Heart left ventricle (tissue), 16 donors: Measurements from ENCODE around the gene ACO1. TPM values are rescaled to one million over a fixed set of nuclear protein-coding genes. Genes with fewer than 3 reads are reported as not detected.

Experiments used
- ATAC-seq, 4 donors: fragments of 200-7000 bp; cut with Tn5 transposase; one replicate each; pipeline ENCODE4 v1.9.1; 2020 to 2022; ENCODE audit warnings: moderate library complexity in 4 of 4, mild to moderate bottlenecking in 3 of 4, moderate number of reproducible peaks in 1 of 4
- DNase-seq, 5 donors: peaks; one replicate each; pipeline ENCODE4 v3.0.0-alpha.2; 2020
- H3K27ac ChIP-seq, 12 donors: fragments of 200-600 bp; sonication (generic) in 4 of 12; one replicate each; pipeline versions ENCODE4 v1.5.0 to v1.8.0; 2016 to 2022; ENCODE audit warnings: mild to moderate bottlenecking in 2 of 12
- H3K27me3 ChIP-seq, 9 donors: fragments of 200-600 bp; sonication (generic) in 2 of 9; one replicate each; pipeline versions ENCODE4 v1.5.1 to v1.8.0; 2016 to 2022; ENCODE audit warnings: mild to moderate bottlenecking in 3 of 9
- H3K36me3 ChIP-seq, 9 donors: fragments of 200-600 bp; sonication (generic) in 2 of 9; one replicate each; pipeline versions ENCODE4 v1.5.0 to v1.8.0; 2018 to 2022; ENCODE audit warnings: mild to moderate bottlenecking in 2 of 9
- H3K4me1 ChIP-seq, 12 donors: fragments of 200-600 bp; sonication (generic) in 4 of 12; one replicate each; pipeline versions ENCODE4 v1.5.0 to v1.8.0; 2016 to 2022; ENCODE audit warnings: mild to moderate bottlenecking in 3 of 12
- H3K4me3 ChIP-seq, 12 donors: fragments of 200-600 bp; sonication (generic) in 4 of 12; one replicate each; pipeline versions ENCODE4 v1.5.0 to v1.8.0; 2017 to 2022; ENCODE audit warnings: mild to moderate bottlenecking in 9 of 12, moderate library complexity in 4 of 12
- H3K9me3 ChIP-seq, 12 donors: fragments of 200-600 bp; sonication (generic) in 4 of 12; one replicate each; pipeline versions ENCODE4 v1.5.0 to v1.8.0; 2016 to 2022; ENCODE audit warnings: mild to moderate bottlenecking in 1 of 12
- CTCF ChIP-seq, 12 donors: fragments of 200-600 bp; sonication (generic) in 4 of 12; IDR thresholded peaks; one replicate each; pipeline versions ENCODE4 v1.5.0 to v1.8.0; 2018 to 2022; ENCODE audit warnings: antibody characterized with exemption in 12 of 12, mild to moderate bottlenecking in 5 of 12
- POLR2A ChIP-seq, 2 donors: fragments of 450-650 bp; IDR thresholded peaks; one replicate each; pipeline ENCODE4 v1.6.1; 2017; ENCODE audit warnings: antibody characterized with exemption in 2 of 2, mild to moderate bottlenecking in 2 of 2, moderate library complexity in 2 of 2
- WGBS, 4 donors: extraction: QIAGEN DNeasy Blood & Tissue Kit in 2 of 4; methylation state at CpG; one replicate each; pipeline versions ENCODE4 v1.1.5 to v1.1.7; 2013 to 2018; 5-methylcytosine and 5-hydroxymethylcytosine counted together
- intact Hi-C, 10 donors: fragments of 100-400 bp; cut with DNase I; formaldehyde crosslinking; loops; one replicate each; pipeline versions ENCODE4 v1.11.1 to v1.14.2; 2022
- polyA plus RNA-seq, 2 donors: library from polyadenylated mRNA; stranded (reverse); fragments of 200-250 nt; gene quantifications; one replicate each; pipeline ENCODE4 v1.2.3, GENCODE V29; 2013
- total RNA-seq, 9 donors: library from RNA; depleted of rRNA in 2 of 9; stranded (reverse); fragments of >200 nt in 2 of 9; fragmentation: NEBNext Ultra II Directional in 3 of 9; extraction: Animal tissue kit (Norgen Biotek cat#: 25700) in 3 of 9; gene quantifications; one replicate each; pipeline versions ENCODE4 v1.1.0 to v1.2.4, GENCODE V29; 2016 to 2023
- donor health status: ischemic (EF 13 %, LVEDD 7.1; RV severe dilation, severe dysfunction).
- donor health status: healthy with polysubstance abuse.
- donor health status: DM: no; HTN: yes; CAD: no.
- donor health status: DM: no; HTN: no; CAD: no.
- donor health status: ischemic (EF 25% LVEDD 6.9; RV normal size, moderate dysfunction).
- donor health status: ischemic (EF 25% LVEDD 5.7; RV mildly dilated, moderate dysfunction).
- donor health status: healthy.
- donor health status: DM: yes; HTN: yes; CAD: no.
- donor health status: ischemic (EF 35%, LVEDD 5.7; RV mildly dilated, moderate dysfunction).
- donor health status: nonischemic (EF 11% LVEDD 7.7; RV severe dilation, severe dysfunction).
- donor health status: DM: yes; HTN: yes; CAD: no.
- donor health status: PGD.
- donor health status: ischemic (EF 29% LVEDD 5.4; RV normal size, mild dysfunction).
- donor health status: nonischemic (EF 23%, LVEDD 6.1; RV moderate dilation, normal function).

Gene ACO1
- total and polyA plus RNA-seq, 11 donors = 17.6 to 68.3 (median 60.7) TPM

DNA sequence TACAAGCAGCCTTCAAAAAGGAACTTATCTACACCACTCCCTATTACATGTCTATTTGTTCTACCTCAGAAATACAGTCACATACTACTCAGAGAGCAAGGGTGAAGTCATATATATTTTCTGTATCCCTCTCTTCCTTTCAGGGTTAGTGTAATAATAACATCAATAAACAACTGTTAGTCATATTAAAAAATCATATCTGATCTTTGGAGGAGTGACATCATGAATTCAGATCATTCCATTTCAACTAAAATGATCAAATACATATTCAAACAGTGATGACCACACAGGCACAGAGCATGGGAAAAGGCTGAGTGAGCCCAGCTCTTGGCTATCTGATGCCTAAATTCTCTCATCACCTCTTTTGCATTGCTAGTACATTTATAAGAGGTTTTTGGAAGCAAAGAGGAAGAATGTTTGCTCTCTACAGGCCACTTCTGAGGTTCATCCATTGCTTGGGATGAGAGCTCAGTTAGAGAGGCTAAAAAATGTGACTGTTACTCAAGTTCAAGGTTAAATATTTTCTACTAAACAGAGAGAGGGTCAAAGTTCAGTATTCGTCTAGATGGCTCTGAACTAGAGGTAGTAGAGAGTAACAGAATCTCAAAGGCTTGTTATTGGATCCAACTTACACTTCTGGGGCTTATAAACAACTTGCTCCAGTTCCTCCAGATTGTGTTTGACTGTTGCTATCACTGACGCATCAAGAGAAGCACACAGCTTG lies 102.6 kb downstream of the ACO1 start:
- intact Hi-C loops = loop anchor here in 2 of 10 donors (2.0 to 10.0 kb wide), 2 partner anchors 30 to 58 kb away; no protein-coding TSS in a partner anchor
- no peaks in the 10 kb centered on the region for H3K4me1 ChIP-seq
- no peak overlapping the region for H3K4me3 ChIP-seq
- H3K36me3 ChIP-seq = peaks cover 0 to 100% (median 96%) of the 10 kb centered on the region in 9 donors
- H3K27ac ChIP-seq = no peak overlapping the region
- no peaks in the 10 kb centered on the region for H3K9me3 ChIP-seq
- WGBS, 4 donors = 84 to 95% (median 90%) methylated on average over 2 of the region's 2 CpGs
- DNase-seq (no peak), ATAC-seq (no peak)
- H3K27me3 ChIP-seq = no peaks in the 10 kb centered on the region
- TF ChIP-seq POLR2A (IDR thresholded peaks at IDR 0.05) = no peak
- no peak for TF ChIP-seq CTCF (IDR thresholded peaks at IDR 0.05)

- H3K27ac ChIP-seq = no peak overlapping the region
- H3K27me3 ChIP-seq = no peaks in the 10 kb centered on the region
- DNase-seq (no peak), ATAC-seq (no peak)
- WGBS, 4 donors = 56 to 76% (median 69%) methylated on average over 3 of the region's 3 CpGs
- no peaks in the 10 kb centered on the region for H3K9me3 ChIP-seq
- no peak overlapping the region for H3K4me3 ChIP-seq
- H3K4me1 ChIP-seq = no peaks in the 10 kb centered on the region
- TF ChIP-seq POLR2A (IDR thresholded peaks at IDR 0.05) = no peak
- TF ChIP-seq CTCF (IDR thresholded peaks at IDR 0.05) = no peak
- intact Hi-C loops = loop anchor here in 2 of 10 donors (2.0 to 10.0 kb wide), 2 partner anchors 29 to 57 kb away; no protein-coding TSS in a partner anchor
- H3K36me3 ChIP-seq = peaks cover 0 to 100% (median 98%) of the 10 kb centered on the region in 9 donors
These were observed 103.5 kb downstream of the ACO1 start for GRCh38 chr9:32487981-32488380.

- Histone ChIP-seq H3K4me1 (no peaks in the 10 kb centered on the region), H3K27ac (no peak overlapping the region), H3K27me3 (no peaks in the 10 kb centered on the region), H3K4me3 (no peak overlapping the region), H3K9me3 (no peaks in the 10 kb centered on the region), H3K36me3 (peaks cover 0 to 99% (median 79%) of the 10 kb centered on the region in 9 donors)
- intact Hi-C loops = loop anchor here in 1 of 10 donors (5.0 kb wide), 1 partner anchor 33 kb away; no protein-coding TSS in a partner anchor
- ATAC-seq = no peak
- TF ChIP-seq CTCF (IDR thresholded peaks at IDR 0.05) (no peak), POLR2A (IDR thresholded peaks at IDR 0.05) (no peak)
- no peak for DNase-seq
- 77 to 83% (median 80%) methylated on average over 3 of the region's 3 CpGs for WGBS, 4 donors
These were observed 106.2 kb downstream of the ACO1 start for GRCh38 chr9:32490601-32491000.

GRCh38 chr9:32497921-32498320 lies 113.5 kb downstream of the ACO1 start:
- no peaks in the 10 kb centered on the region for H3K4me1 ChIP-seq
- H3K36me3 ChIP-seq = peaks cover 0 to 81% (median 61%) of the 10 kb centered on the region in 9 donors
- no peak overlapping the region for H3K4me3 ChIP-seq
- no peak for TF ChIP-seq CTCF (IDR thresholded peaks at IDR 0.05)
- TF ChIP-seq POLR2A (IDR thresholded peaks at IDR 0.05) = no peak
- ATAC-seq = no peak
- H3K27ac ChIP-seq = no peak overlapping the region
- no peaks in the 10 kb centered on the region for H3K27me3 ChIP-seq
- H3K9me3 ChIP-seq = peaks cover 0 to 7% (median 0%) of the 10 kb centered on the region in 12 donors
- intact Hi-C loops = no loop called here
- DNase-seq = no peak
